Smooth muscle cell of the coronary artery (primary cell): ENCODE measurements around the gene TENM3. TPM values are rescaled to one million over a fixed set of nuclear protein-coding genes. Genes with fewer than 3 reads are reported as not detected.

Source experiments
- total RNA-seq: library from RNA; depleted of rRNA; stranded (reverse); fragments of >200 nt; gene quantifications from 2 replicates; pipeline ENCODE4 v1.2.3, GENCODE V29; 2014; ENCODE audit warnings: low replicate concordance

TENM3 gene
- 0.08 and 7.3 TPM in 2 replicates for total RNA-seq

GRCh38 chr4:182243204-182243603, at the start of gene TENM3:
Gene TENM3 (plus strand): TSS chr4:182243402. CDS start chr4:182324021, 80,619 bp downstream.

